Measurements from ENCODE around the gene SFRP4.

- TF ChIP-seq CTCF (IDR thresholded peaks at IDR 0.05): no peak
- no peak for TF ChIP-seq SIN3A (IDR thresholded peaks at IDR 0.05; ENCODE audit: borderline replicate concordance, low read depth, low read length)
- no peak for TF ChIP-seq RAD21 (IDR thresholded peaks at IDR 0.05; ENCODE audit: low read length)
- no peak for TF ChIP-seq EZH2phosphoT487 (IDR thresholded peaks at IDR 0.05; ENCODE audit: borderline replicate concordance, low read depth)
- no peak for TF ChIP-seq EP300 (IDR thresholded peaks at IDR 0.05; ENCODE audit: borderline replicate concordance in 1 of 2, low read depth in 1 of 2, low read length in 1 of 2)
- TF ChIP-seq POLR2AphosphoS5 (IDR thresholded peaks at IDR 0.05; ENCODE audit: low read depth, low read length): no peak
- no peak for TF ChIP-seq NFIC (IDR thresholded peaks at IDR 0.05; ENCODE audit: borderline replicate concordance)
- TF ChIP-seq USF1 (IDR thresholded peaks at IDR 0.05; ENCODE audit: borderline replicate concordance, low read depth): no peak
Observed at GRCh38 chr7:37899712-37900247, 16.8 kb downstream of the SFRP4 start.

Measured in SK-N-SH (cell line).